ENCODE data around the gene ZNF408.
A peak's percentile ranks its signal among the peaks of the same experiment; 100 is the strongest.

Gene ZNF408

GRCh38 chr11:46676436-46677158, 24.2 kb upstream of the ZNF408 start:
- no peak for DNase-seq

DNA sequence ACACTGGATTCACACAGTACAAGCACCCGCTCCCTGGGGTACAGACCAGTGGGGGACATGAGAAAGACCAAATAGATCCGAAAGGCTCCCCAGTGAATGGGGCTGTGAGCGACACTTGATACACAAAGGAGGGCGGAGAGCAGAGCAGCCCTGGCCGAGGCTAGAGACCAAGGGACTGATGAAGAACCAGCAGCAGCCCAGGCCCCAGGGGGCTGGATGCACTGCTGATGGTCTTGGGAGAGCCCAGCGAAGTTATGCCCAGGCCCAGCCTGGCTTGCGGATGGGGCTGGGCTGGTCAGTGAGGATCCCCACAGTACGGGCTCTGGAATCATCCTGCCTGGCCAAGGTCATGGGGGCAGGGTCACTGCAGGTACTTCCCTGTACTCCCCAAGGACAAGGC, 23.7 kb upstream of the ZNF408 start:
- DNase-seq, result no peak

GRCh38 chr11:46677991-46678740, 22.7 kb upstream of the ZNF408 start:
- no peak for DNase-seq

DNA sequence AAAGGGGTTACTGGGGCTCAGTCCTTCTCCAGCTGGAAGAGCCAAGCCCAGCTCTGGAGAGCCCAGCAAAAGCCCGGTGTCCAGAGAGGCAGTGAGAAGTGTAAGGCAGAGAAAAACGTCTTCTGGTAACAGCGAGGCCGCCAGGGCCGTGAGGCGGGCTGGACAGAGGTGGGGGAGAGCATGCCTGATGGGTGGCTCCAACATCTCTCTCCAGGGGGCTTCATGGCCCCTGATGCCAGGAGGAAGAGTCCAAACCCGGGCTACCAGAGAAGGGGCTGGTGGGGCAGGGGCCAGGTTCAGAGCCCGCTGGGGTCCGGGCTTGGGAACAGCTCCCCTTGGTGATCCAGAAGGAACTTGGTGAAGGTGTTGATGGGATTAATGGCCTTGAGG, 22.1 kb upstream of the ZNF408 start:
- no peak for DNase-seq

DNA sequence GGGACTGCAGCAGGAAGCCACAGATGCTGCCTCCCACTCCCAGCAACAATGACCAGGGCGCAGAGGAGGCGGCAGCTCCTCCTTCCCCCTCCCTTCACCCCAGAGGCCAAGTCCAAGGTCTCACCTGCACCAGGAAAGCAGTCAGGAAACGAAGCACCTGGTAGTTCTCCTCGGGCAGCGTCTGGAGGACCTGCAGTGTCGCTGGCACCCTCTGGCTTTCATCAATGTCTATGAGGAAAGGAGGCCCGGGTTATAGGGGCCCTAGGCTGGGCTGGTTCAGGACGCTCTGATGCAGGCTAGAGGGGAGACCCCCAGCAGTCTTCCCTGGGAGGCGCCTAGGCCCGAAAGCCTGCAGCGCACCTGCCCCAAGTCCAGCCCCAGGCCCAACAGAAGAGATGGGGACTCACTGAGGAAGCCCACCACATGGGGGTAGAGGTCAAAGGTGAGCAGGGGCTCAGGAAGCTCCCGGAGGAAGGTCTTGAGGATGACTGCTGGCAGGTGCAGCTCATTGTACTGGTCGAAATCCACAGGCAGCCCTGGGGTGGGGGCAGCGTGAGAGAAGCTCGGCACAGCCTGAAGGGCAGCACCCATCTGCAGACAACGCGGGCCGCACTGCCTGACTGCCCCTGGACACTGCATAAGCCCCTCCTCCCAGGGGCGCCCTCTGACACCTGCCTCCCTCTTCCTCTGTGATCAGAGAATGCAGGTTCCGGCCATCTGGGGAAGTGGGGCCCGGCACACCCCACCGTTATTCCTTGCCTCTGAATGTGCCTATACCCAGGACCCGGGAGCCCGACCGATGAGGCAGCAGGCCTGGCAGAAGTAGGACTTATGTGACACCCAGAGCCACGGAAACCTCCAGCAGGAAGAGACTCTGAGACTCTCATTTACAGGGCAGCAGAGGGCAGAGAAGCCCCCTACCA, 21.3 kb upstream of the ZNF408 start:
- no peak for DNase-seq

- no peak for DNase-seq
Observed at GRCh38 chr11:46680164-46680760, 20.6 kb upstream of the ZNF408 start.

GRCh38 chr11:46680815-46681214, 20.0 kb upstream of the ZNF408 start:
- DNase-seq, result no peak

GRCh38 chr11:46681814-46682213, 19.0 kb upstream of the ZNF408 start:
- no peak for DNase-seq

GRCh38 chr11:46682773-46683752, 17.8 kb upstream of the ZNF408 start:
- no peak for DNase-seq

- no peak for DNase-seq
Observed at GRCh38 chr11:46684367-46684766, 16.5 kb upstream of the ZNF408 start.

GRCh38 chr11:46686886-46687795, 13.7 kb upstream of the ZNF408 start:
- DNase-seq, result no peak

GRCh38 chr11:46690702-46691101, 10.1 kb upstream of the ZNF408 start:
- no peak for DNase-seq

DNA sequence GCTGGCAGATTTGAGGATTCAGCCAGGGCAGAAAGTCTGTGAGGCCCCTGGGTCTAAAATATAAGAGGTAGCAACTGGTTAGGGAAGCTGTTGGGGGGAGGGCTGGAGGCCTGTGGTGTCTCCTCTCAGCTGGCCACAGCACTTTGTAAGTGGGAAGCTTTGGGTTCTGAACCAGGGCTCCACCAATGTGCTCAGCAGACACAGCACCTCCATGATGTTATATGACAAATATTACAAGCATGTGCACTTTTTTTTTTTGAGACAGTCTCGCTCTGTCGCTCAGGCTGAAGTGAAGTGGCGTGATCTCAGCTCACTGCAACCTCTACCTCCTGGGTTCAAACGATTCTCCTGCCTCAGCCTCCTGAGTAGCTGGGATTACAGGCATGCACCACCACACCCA, 8.4 kb upstream of the ZNF408 start:
- no peak for DNase-seq

GRCh38 chr11:46693597-46694012, 7.2 kb upstream of the ZNF408 start:
- DNase-seq, result no peak

DNA sequence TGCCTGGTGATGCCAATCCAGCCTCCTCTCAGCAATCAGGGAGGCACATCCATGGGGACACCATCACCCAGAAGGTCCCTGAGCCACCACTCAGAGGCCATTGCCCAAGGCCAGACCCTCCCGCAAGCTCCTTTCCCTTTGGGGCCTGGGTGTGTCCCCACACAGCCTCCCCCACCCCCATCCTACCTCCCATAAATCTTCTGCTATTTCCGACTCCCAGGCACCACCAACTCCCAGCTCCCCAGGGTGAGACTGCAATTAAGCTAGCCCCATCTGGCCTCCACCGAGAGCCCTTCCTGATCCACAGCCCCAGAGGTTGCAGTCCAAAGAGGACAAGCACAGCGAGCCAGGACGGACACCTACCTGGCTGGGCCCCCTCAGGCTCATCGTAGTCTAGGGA, 6.8 kb upstream of the ZNF408 start:
- no peak for DNase-seq

DNA sequence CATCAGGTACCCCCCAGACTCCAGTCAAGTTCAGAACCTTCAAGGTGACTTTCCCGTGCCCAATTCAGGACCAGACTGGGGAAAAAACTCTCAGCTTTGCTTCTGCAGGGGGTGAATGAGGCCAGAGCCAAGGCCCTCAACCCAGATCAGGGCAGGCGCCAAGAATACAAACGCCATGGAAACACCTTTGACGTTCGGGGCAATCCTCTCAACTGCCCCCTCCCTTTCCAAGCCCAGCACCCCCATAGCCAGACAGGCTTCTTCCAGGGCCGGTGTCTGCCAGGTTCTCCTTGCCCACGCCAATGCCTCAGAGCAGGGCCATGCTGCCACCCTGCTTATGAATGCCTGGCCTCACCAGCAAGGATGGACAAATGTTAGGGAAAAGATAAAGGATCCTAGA, 6.2 kb upstream of the ZNF408 start:
- no peak for DNase-seq

- no peak for DNase-seq
Observed at GRCh38 chr11:46695345-46696211, 5.3 kb upstream of the ZNF408 start.

GRCh38 chr11:46696212-46696558, 4.6 kb upstream of the ZNF408 start:
- DNase-seq, result peak; percentile 80

DNA sequence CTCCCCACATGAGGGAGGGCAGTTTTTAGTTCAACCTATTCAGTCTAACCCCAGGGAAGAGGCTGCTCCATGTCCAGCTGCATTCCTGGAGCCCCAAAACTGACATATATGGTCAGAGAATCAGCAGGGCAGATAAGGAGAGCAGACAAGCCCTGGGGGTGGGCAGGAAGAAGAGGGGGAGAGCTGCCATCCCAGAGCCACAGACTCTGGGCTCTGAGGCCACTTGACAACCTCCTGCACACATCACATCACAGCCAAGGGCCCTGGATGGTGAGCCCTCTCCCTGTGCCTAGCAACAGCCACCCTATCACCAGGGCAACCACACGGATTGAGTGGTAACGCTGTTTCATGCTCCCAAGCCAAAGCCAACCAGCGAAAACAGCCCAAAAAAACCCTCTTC, 3.5 kb upstream of the ZNF408 start:
- no peak for DNase-seq

- DNase-seq, result no peak
Observed at GRCh38 chr11:46697723-46698122, 3.1 kb upstream of the ZNF408 start.

Measured in right hindlimb (tissue), 1 donor.